ENCODE data around the gene SCRT2.

- TF ChIP-seq POLR2A (IDR thresholded peaks at IDR 0.05; ENCODE audit: control extremely low read depth in 1 of 2, low read depth in 2 of 2, low read length in 2 of 2) = no peak
- no peak for TF ChIP-seq TBP (IDR thresholded peaks at IDR 0.05; ENCODE audit: low read depth, low read length)
- no peak for TF ChIP-seq GTF2F1 (IDR thresholded peaks at IDR 0.05; ENCODE audit: borderline replicate concordance, low read depth, low read length)
Observed at GRCh38 chr20:637559-637958, 38.0 kb downstream of the SCRT2 start.
